ENCODE results near the gene PLK3.

DNA sequence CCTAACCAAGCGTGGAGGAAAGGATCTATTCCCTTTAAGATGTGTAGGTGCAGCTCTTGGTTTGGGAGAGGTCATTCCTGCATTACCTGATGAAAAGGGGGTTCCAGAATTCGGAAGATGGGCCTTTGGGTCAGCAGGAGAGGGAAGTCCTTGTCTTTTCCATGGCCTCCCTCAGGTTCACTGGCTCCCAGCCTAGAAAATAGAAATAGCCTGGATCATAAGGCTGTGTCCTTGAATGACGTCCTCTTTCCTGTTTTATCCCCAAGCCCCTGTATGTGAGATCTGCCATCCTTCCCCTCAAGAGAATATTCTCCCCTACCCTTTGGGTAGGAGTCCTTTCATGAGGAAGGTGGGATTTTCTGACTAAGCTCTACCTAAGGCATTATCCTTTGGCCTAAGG, 39.3 kb upstream of the PLK3 start:
- no peak for TF ChIP-seq EP300 (IDR thresholded peaks at IDR 0.05)
- TF ChIP-seq, protein P1, sequence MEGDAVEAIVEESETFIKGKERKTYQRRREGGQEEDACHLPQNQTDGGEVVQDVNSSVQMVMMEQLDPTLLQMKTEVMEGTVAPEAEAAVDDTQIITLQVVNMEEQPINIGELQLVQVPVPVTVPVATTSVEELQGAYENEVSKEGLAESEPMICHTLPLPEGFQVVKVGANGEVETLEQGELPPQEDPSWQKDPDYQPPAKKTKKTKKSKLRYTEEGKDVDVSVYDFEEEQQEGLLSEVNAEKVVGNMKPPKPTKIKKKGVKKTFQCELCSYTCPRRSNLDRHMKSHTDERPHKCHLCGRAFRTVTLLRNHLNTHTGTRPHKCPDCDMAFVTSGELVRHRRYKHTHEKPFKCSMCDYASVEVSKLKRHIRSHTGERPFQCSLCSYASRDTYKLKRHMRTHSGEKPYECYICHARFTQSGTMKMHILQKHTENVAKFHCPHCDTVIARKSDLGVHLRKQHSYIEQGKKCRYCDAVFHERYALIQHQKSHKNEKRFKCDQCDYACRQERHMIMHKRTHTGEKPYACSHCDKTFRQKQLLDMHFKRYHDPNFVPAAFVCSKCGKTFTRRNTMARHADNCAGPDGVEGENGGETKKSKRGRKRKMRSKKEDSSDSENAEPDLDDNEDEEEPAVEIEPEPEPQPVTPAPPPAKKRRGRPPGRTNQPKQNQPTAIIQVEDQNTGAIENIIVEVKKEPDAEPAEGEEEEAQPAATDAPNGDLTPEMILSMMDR (IDR thresholded peaks at IDR 0.05), result no peak
